ENCODE measurements around the gene TOMM22. TPM values are rescaled to one million over a fixed set of nuclear protein-coding genes. Genes with fewer than 3 reads are reported as not detected.
A peak's percentile ranks its signal among the peaks of the same experiment; 100 is the strongest.

The TOMM22 gene
- total RNA-seq, 1 donor from 2014 or later, result 60.9 TPM

GRCh38 chr22:38728871-38729796 lies 47.4 kb downstream of the TOMM22 start:
- ATAC-seq (ENCODE audit: poor library complexity), result no peak
- intact Hi-C loops (cut with DNase I), result no loop called here
- no peak for DNase-seq

GRCh38 chr22:38729946-38730345 lies 48.2 kb downstream of the TOMM22 start:
- ATAC-seq (ENCODE audit: poor library complexity) (no peak), DNase-seq (no peak)
- intact Hi-C loops (cut with DNase I), result no loop called here

GRCh38 chr22:38730411-38730871 lies 48.7 kb downstream of the TOMM22 start:
- DNase-seq, result no peak
- intact Hi-C loops (cut with DNase I), result no loop called here
- no peak for ATAC-seq (ENCODE audit: poor library complexity)

GRCh38 chr22:38731703-38732161 lies 50.0 kb downstream of the TOMM22 start:
- DNase-seq (no peak), ATAC-seq (ENCODE audit: poor library complexity) (no peak)

GRCh38 chr22:38732251-38732815 lies 50.6 kb downstream of the TOMM22 start:
- intact Hi-C loops (cut with DNase I), result no loop called here
- DNase-seq (no peak), ATAC-seq (ENCODE audit: poor library complexity) (peak; percentile 46)

More at GRCh38 chr22:38731703-38732161, 50.0 kb downstream of the TOMM22 start:
- intact Hi-C loops (cut with DNase I), result no loop called here

- DNase-seq (peak; percentile 59), ATAC-seq (ENCODE audit: poor library complexity) (peak; percentile 47)
- intact Hi-C loops (cut with DNase I), result no loop called here
Observed at GRCh38 chr22:38733329-38733723, 51.6 kb downstream of the TOMM22 start.

- intact Hi-C loops (cut with DNase I), result no loop called here
- peak; percentile 77 for DNase-seq
- peak; percentile 73 for ATAC-seq (ENCODE audit: poor library complexity)
Observed at GRCh38 chr22:38733724-38734381, 52.1 kb downstream of the TOMM22 start.

- ATAC-seq (ENCODE audit: poor library complexity) (no peak), DNase-seq (peak; percentile 26)
- intact Hi-C loops (cut with DNase I), result no loop called here
Observed at GRCh38 chr22:38734421-38735100, 52.8 kb downstream of the TOMM22 start.

Other genes starting within 250 kb of the TOMM22 start
- gene KCNJ4, start 226.8 kb upstream of the TOMM22 start, total RNA-seq, result 16.6 TPM
- gene KDELR3, start 213.9 kb upstream of the TOMM22 start, total RNA-seq, result 3.1 TPM
- 193 TPM for gene DDX17, start 175.6 kb upstream of the TOMM22 start, total RNA-seq
- 0.56 TPM for gene DMC1, start 111.8 kb upstream of the TOMM22 start, total RNA-seq
- gene FAM227A, start 25.6 kb upstream of the TOMM22 start, total RNA-seq, result 0.43 TPM
- gene CBY1, start 25.3 kb upstream of the TOMM22 start, total RNA-seq, result 38.3 TPM
- 17.2 TPM for gene JOSD1, start 19.0 kb downstream of the TOMM22 start, total RNA-seq
- 30.6 TPM for gene GTPBP1, start 24.0 kb downstream of the TOMM22 start, total RNA-seq
- 117 TPM for gene SUN2, start 74.0 kb downstream of the TOMM22 start, total RNA-seq
- gene DNAL4, start 112.2 kb downstream of the TOMM22 start, total RNA-seq, result 12.2 TPM
- 16.8 TPM for gene NPTXR, start 162.1 kb downstream of the TOMM22 start, total RNA-seq
- gene CBX6, start 190.3 kb downstream of the TOMM22 start, total RNA-seq, result 36.1 TPM